ENCODE results near the gene MCM3. TPM values are rescaled to one million over a fixed set of nuclear protein-coding genes. Genes with fewer than 3 reads are reported as not detected.

The MCM3 gene
- polyA plus RNA-seq, 1 experiment = 42.2 TPM

DNA sequence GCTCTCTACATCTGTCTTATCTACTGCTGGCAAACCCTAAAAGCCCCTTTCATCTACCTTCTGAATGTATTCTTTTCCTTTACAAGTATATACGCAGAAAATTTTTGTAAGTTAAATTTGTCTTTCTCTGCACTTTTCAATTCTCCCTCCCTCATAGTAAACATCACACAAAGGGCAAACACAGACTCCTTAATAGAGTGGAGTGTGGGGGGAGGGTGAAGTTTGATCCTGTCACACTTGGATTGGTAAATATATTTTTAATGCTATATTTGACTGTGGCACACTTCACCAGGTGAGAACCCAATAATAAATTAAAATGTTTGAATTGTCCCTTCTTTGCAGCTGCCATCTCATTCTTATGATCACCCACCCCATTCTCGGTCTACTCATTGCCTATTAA, 44.2 kb upstream of the MCM3 start:
- no peak overlapping the region for H3K4me3 ChIP-seq (ENCODE audit: low read depth, low read length)
- no peaks in the 10 kb centered on the region for H3K36me3 ChIP-seq (ENCODE audit: control insufficient read depth, insufficient read depth, low read length)
- no peak for DNase-seq (ENCODE audit: low read depth)
- CTCF ChIA-PET = interaction anchor here (1.4 kb wide), 1 partner anchor 12 kb away, joined by 3 read pairs; no protein-coding TSS in a partner anchor
- TF ChIP-seq, protein P1, sequence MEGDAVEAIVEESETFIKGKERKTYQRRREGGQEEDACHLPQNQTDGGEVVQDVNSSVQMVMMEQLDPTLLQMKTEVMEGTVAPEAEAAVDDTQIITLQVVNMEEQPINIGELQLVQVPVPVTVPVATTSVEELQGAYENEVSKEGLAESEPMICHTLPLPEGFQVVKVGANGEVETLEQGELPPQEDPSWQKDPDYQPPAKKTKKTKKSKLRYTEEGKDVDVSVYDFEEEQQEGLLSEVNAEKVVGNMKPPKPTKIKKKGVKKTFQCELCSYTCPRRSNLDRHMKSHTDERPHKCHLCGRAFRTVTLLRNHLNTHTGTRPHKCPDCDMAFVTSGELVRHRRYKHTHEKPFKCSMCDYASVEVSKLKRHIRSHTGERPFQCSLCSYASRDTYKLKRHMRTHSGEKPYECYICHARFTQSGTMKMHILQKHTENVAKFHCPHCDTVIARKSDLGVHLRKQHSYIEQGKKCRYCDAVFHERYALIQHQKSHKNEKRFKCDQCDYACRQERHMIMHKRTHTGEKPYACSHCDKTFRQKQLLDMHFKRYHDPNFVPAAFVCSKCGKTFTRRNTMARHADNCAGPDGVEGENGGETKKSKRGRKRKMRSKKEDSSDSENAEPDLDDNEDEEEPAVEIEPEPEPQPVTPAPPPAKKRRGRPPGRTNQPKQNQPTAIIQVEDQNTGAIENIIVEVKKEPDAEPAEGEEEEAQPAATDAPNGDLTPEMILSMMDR (IDR thresholded peaks at IDR 0.05; ENCODE audit: insufficient read depth, low read depth, low read length) = no peak
- peaks cover 1% of the 10 kb centered on the region; the same call in 1 of the 2 replicates for H3K27me3 ChIP-seq (ENCODE audit: control insufficient read depth, insufficient read depth, low read length)
- POLR2A ChIA-PET = no interaction called here

DNA sequence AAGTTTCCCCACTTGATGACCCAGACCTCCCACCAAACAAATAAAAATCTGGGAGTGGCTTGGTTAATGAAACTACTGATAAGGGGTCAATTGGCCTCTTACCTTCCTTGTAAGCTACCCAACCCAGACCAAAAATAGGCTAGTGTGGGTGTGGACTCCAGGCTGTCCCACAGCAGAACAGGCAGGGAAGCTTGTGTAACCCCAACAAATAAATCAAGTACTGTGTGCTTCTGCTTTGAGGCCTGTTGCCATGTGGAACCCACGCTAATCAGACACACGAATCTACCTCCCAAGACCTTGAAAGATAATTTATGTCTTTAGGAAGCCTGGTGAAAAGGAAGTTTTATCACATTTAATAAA, 43.7 kb upstream of the MCM3 start:
- H3K36me3 ChIP-seq (ENCODE audit: control insufficient read depth, insufficient read depth, low read length) = no peaks in the 10 kb centered on the region
- H3K4me3 ChIP-seq (ENCODE audit: low read depth, low read length) = no peak overlapping the region
- ChIA-PET POLR2A (no interaction called here), CTCF (interaction anchor here (1.4 kb wide), 1 partner anchor 13 kb away, joined by 3 read pairs; no protein-coding TSS in a partner anchor)
- TF ChIP-seq, protein P1 (IDR thresholded peaks at IDR 0.05; ENCODE audit: insufficient read depth, low read depth, low read length) = no peak
- H3K27me3 ChIP-seq (ENCODE audit: control insufficient read depth, insufficient read depth, low read length) = peaks cover 1% of the 10 kb centered on the region; the same call in 1 of the 2 replicates
- DNase-seq (ENCODE audit: low read depth) = no peak

DNA sequence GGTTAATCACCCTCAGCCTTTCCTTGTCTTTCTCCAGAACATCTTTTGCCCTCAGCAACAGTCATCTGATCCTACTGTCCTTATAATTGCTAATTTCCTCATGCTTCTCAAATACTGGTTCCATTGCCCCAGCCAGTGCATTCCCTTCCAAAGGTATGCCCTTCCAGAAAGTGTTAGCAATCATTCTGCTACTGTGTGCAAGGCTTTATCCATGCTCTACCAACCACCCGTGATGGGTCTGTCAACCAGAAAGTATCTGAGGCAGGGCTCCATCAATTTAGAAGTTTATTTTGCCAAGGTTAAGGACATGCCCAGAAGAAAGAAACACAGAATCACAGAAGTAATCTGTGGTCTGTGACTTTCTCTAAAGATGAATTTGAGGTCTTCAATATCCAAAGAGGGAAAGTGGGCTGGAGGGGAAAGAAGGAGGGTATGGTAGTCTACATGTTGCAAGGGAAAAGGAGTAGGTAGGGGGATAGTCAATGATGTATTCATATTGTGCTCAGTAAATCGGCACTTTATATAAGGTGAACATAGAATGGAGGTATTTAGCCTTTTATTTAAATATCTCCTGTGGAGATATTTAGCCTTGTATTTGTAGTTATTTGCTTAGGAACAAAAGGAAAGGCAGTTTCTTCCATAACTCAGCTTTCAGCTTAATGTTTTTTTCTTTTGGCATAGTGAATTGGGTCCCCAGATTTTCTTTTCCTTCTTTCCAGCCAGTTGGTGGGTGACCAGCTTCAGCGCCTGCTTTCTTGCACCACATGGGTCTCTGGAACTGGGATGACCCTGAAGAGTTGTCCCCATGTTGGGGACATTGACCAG, 42.2 kb upstream of the MCM3 start:
- DNase-seq (ENCODE audit: low read depth) = no peak
- Histone ChIP-seq H3K36me3 (ENCODE audit: control insufficient read depth, insufficient read depth, low read length) (no peaks in the 10 kb centered on the region), H3K27me3 (ENCODE audit: control insufficient read depth, insufficient read depth, low read length) (no peaks in the 10 kb centered on the region), H3K4me3 (ENCODE audit: low read depth, low read length) (no peak overlapping the region)
- TF ChIP-seq, protein P1 (IDR thresholded peaks at IDR 0.05; ENCODE audit: insufficient read depth, low read depth, low read length) = no peak
- ChIA-PET CTCF (no interaction called here), POLR2A (no interaction called here)

DNA sequence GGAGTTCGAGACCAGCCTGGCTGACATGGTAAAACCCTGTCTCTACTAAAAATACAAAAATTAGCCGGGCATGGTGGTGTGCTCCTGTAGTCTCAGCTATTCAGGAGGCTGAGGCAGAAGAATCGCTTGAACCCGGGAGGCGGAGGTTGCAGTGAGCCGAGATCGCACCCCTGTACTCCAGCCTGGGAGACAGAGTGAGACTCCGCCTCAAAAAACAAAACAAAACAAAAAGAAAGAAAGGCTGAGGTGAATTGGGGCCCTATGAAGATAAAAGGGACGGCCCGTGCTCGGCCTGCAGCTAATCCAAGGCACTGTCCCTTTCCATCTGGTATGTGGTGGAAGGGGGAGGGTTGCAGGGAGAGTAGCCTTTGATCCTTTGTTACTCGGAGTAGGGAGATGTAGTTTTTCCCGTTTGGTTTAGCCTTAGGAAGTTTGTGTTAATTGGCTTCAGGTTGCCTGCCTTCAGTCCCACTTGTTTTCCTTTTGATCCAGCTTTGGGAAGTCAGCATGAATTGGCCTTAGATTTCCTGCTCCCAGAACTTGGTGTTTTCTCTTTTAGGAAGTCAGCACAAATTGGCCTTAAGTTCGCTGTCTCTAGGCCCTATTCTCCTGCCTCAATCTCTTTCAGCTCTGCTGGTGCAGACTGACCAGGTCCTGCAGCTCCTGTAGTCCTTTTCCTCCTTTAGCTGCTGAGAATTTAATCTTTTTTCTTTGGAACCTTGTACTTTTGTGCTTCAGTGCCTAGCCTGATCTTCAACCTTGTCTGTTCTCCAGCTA, 41.3 kb upstream of the MCM3 start:
- H3K27me3 ChIP-seq (ENCODE audit: control insufficient read depth, insufficient read depth, low read length) = no peaks in the 10 kb centered on the region
- no peak for DNase-seq (ENCODE audit: low read depth)
- no peak overlapping the region for H3K4me3 ChIP-seq (ENCODE audit: low read depth, low read length)
- POLR2A ChIA-PET = no interaction called here
- no peaks in the 10 kb centered on the region for H3K36me3 ChIP-seq (ENCODE audit: control insufficient read depth, insufficient read depth, low read length)
- TF ChIP-seq, protein P1 (IDR thresholded peaks at IDR 0.05; ENCODE audit: insufficient read depth, low read depth, low read length) = no peak
- CTCF ChIA-PET = interaction anchor here (0.6 kb wide), 1 partner anchor 337 kb away, joined by 3 read pairs; no protein-coding TSS in a partner anchor

DNA sequence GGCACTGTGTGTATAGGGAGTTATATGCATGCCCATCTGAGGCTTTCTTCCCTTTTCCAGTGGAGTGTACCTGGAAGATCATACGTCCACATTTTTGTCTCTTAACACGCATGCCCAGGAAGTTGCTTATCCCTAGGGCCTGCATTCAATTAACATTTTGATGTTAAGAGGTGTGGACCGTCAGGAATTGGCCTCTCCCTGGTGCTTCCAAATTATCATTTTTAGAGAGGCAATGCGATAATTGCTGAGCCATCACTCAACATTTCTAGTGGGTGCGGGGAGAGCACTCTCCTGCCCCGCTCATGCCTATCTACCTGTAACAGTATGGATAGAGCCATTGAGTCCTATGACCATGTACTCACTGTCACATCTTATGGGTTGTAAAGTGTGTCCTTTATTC, 39.6 kb upstream of the MCM3 start:
- DNase-seq (ENCODE audit: low read depth) = no peak
- ChIA-PET POLR2A (no interaction called here), CTCF (no interaction called here)
- no peaks in the 10 kb centered on the region for H3K36me3 ChIP-seq (ENCODE audit: control insufficient read depth, insufficient read depth, low read length)
- TF ChIP-seq, protein P1 (IDR thresholded peaks at IDR 0.05; ENCODE audit: insufficient read depth, low read depth, low read length) = no peak
- H3K27me3 ChIP-seq (ENCODE audit: control insufficient read depth, insufficient read depth, low read length) = no peaks in the 10 kb centered on the region
- H3K4me3 ChIP-seq (ENCODE audit: low read depth, low read length) = no peak overlapping the region

Data from BJ (cell line).